Activated T-cell treated with anti-CD3 and anti-CD28 coated beads, Interleukin-2, amount 50 U/mL, for 24 hours (primary cell): ENCODE results near the gene C16orf54.
A peak's percentile ranks its signal among the peaks of the same experiment; 100 is the strongest.
"Not testable (repeated sequence)": the region's sequence is repeated elsewhere in the genome, so short reads cannot be mapped to it uniquely, and the experiment has no call there.

ENCODE experiments used
- DNase-seq: peaks from one replicate; pipeline ENCODE4 v3.0.0-alpha.2; 2020
- H3K27ac Mint-ChIP-seq: 2 replicates; pipeline ENCODE4 v1.8.0; 2020; ENCODE audit warnings: mild to moderate bottlenecking, mixed read lengths
- H3K27me3 Mint-ChIP-seq: 2 replicates; pipeline ENCODE4 v1.8.0; 2020; ENCODE audit warnings: mixed read lengths
- H3K36me3 Mint-ChIP-seq: 2 replicates; pipeline ENCODE4 v1.8.0; 2020; ENCODE audit warnings: low read depth, mixed read lengths
- H3K4me1 Mint-ChIP-seq: 2 replicates; pipeline ENCODE4 v1.8.0; 2020; ENCODE audit warnings: low read depth, mixed read lengths
- H3K4me3 Mint-ChIP-seq: 2 replicates; pipeline ENCODE4 v1.8.0; 2020; ENCODE audit warnings: mild to moderate bottlenecking, moderate library complexity, mixed read lengths
- H3K9me3 Mint-ChIP-seq: 2 replicates; pipeline ENCODE4 v1.8.0; 2020; ENCODE audit warnings: mixed read lengths

C16orf54 gene

DNA sequence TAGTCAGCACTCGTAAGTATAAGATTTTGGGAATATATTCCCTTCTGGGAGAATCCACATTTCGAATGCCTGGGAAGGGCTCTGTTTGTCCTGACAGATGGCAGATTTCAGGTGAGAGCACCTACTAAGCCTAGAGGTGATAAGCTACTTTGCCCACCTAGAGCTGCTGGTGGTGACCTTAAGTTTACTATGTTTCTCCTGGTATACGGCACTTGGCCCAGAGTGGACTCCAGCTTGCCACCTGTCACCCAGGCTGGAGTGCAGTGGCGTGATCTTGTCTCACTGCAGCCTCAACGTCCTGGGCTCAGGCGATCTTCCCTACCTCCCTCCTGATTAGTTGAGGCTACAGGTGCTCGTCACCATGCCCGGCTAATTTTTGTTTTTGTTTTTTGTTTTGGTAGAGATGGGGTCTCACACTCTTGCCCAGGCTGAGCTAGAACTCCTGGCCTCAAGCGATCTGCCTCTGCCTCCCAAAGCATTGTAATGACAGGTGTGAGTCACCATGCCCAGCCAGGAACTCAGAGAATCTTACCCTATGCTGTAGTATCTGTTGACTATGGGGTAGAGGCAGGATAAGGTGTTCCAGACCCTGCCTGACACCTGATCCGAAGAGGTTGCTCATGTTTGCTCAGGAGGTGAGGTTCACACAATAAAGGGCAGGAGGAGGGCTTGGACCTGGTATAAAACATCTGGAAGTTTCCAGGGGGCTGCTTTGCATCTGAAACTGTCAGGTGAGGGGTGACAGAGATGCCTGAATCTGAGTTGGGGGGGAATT, 32.0 kb upstream of the C16orf54 start, which contains the start of gene ZG16:
Gene ZG16 (plus strand): TSS at position 681 of the 775 bp plus-strand sequence. CDS start 1,011 bp downstream, outside the sequence.
- Mint-ChIP-seq H3K4me1 (peaks cover 7% of the 10 kb centered on the region), H3K4me3 (no peak within 1 kb of the TSS), H3K9me3 (no peaks in the 10 kb centered on the region), H3K27me3 (no peaks in the 10 kb centered on the region), H3K36me3 (no peaks in the 10 kb centered on the region), H3K27ac (peak within 1 kb of the TSS; percentile 48)
- no peak for DNase-seq

- no peak overlapping the region for H3K4me3 Mint-ChIP-seq
- DNase-seq = no peak
Observed at GRCh38 chr16:29775742-29776408, 30.1 kb upstream of the C16orf54 start.

DNA sequence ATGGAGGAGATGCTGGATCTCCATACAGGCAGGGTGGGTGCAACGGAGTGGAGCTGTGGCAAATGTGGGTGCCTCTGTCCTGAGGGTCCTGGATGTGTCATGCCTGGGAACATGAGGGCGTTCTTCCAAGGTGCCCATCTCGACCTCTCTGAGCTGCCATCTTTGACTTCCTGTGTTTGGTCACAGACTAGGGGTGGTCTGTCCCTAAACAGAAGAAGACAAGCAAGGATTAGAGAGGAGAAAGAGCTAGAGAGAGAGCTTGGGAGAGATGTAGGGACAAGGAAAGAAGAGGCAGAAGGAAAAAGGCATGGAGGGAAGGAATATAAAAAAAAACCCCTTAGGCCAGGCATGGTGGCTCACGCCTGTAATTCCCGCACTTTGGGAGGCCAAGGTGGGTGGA, 28.9 kb upstream of the C16orf54 start:
- H3K4me3 Mint-ChIP-seq = no peak overlapping the region
- no peaks in the 10 kb centered on the region for H3K9me3 Mint-ChIP-seq
- DNase-seq = no peak
- no peaks in the 10 kb centered on the region for H3K27me3 Mint-ChIP-seq
- no peak overlapping the region for H3K27ac Mint-ChIP-seq
- H3K36me3 Mint-ChIP-seq = no peaks in the 10 kb centered on the region
- H3K4me1 Mint-ChIP-seq = peaks cover 10% of the 10 kb centered on the region

More at GRCh38 chr16:29775742-29776408, 30.1 kb upstream of the C16orf54 start:
- Mint-ChIP-seq H3K27me3 (no peaks in the 10 kb centered on the region), H3K9me3 (no peaks in the 10 kb centered on the region), H3K4me1 (peaks cover 6% of the 10 kb centered on the region), H3K36me3 (no peaks in the 10 kb centered on the region), H3K27ac (no peak overlapping the region)

DNA sequence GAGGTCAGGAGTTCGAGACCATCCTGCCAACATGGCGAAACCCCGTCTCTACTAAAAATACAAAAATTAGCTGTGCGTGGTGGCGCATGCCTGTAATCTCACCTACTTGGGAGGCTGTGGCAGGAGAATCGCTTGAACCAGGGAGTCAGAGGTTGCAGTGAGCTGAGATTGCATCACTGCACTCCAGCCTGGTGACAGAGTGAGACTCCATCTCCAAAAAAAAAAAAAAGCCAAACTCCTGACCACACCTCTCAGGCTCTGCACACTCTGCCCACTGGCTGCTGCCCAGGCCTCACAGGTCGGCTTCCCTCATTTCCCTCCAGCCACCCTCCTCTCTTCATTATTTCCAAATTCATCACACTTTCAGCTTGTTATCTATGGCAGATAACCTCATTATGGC, 26.5 kb upstream of the C16orf54 start:
- not testable (repeated sequence) for H3K4me3 Mint-ChIP-seq, H3K27me3 Mint-ChIP-seq, H3K9me3 Mint-ChIP-seq, H3K36me3 Mint-ChIP-seq, H3K27ac Mint-ChIP-seq, DNase-seq
- H3K4me1 Mint-ChIP-seq = peaks cover 10% of the 10 kb centered on the region

GRCh38 chr16:29770250-29770929, 24.6 kb upstream of the C16orf54 start:
- H3K36me3 Mint-ChIP-seq = no peaks in the 10 kb centered on the region
- H3K4me1 Mint-ChIP-seq = peaks cover 7% of the 10 kb centered on the region
- H3K9me3 Mint-ChIP-seq = no peaks in the 10 kb centered on the region
- DNase-seq = no peak
- no peak overlapping the region for H3K27ac Mint-ChIP-seq
- no peaks in the 10 kb centered on the region for H3K27me3 Mint-ChIP-seq
- no peak overlapping the region for H3K4me3 Mint-ChIP-seq

- Mint-ChIP-seq H3K9me3 (no peaks in the 10 kb centered on the region), H3K27ac (no peak overlapping the region), H3K4me3 (no peak overlapping the region), H3K36me3 (no peaks in the 10 kb centered on the region), H3K27me3 (no peaks in the 10 kb centered on the region), H3K4me1 (peaks cover 7% of the 10 kb centered on the region)
- DNase-seq = no peak
Observed at GRCh38 chr16:29769507-29769906, 23.7 kb upstream of the C16orf54 start.

DNA sequence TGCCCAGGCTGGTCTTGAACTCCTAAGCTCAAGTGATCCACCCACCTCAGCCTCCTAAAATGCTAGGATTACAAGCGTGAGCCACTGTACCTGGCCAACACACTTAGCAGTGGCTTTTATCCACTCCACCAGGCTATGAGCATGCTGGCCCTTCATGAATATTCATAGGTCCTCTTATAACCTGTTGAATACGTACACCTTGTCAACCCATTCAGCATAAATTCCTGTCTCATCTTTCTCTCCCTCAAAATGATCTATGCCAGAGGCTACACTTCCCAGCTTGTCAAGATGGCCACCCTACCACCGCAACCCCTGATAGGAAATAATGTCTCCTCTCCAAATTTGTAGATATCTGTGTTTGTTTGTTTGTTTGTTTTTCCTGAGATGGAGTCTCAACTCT, 21.3 kb upstream of the C16orf54 start:
- H3K27ac Mint-ChIP-seq = no peak overlapping the region
- H3K36me3 Mint-ChIP-seq = no peaks in the 10 kb centered on the region
- no peaks in the 10 kb centered on the region for H3K9me3 Mint-ChIP-seq
- H3K4me1 Mint-ChIP-seq = peaks cover 7% of the 10 kb centered on the region
- H3K4me3 Mint-ChIP-seq = no peak overlapping the region
- no peak for DNase-seq
- no peaks in the 10 kb centered on the region for H3K27me3 Mint-ChIP-seq

DNA sequence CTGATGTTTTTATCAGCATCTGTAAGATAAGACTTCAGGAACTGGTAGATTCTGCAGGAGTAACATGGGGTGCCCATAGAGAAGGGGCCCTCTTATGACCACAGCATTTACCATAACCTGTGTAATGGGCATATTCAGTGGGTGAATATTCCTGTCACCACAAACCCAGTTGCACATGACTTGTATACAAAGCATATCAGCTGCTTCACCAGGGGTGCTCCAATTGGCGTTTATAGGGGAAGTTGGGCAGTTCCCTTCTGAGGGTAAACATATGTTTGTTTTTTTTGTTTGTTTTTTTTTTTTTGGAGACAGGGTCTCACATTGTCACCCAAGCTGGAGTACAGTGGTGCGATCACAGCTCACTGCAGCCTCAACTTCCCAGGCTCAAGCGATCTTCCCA, 20.8 kb upstream of the C16orf54 start:
- Mint-ChIP-seq H3K27ac (no peak overlapping the region), H3K27me3 (no peaks in the 10 kb centered on the region), H3K4me3 (no peak overlapping the region), H3K9me3 (no peaks in the 10 kb centered on the region), H3K36me3 (no peaks in the 10 kb centered on the region), H3K4me1 (peaks cover 7% of the 10 kb centered on the region)
- DNase-seq = no peak

GRCh38 chr16:29765167-29766032, 19.6 kb upstream of the C16orf54 start:
- Mint-ChIP-seq H3K27ac (no peak overlapping the region), H3K27me3 (no peaks in the 10 kb centered on the region), H3K36me3 (no peaks in the 10 kb centered on the region), H3K4me1 (peaks cover 4% of the 10 kb centered on the region), H3K4me3 (no peak overlapping the region), H3K9me3 (no peaks in the 10 kb centered on the region)
- no peak for DNase-seq

GRCh38 chr16:29763326-29763725, 17.5 kb upstream of the C16orf54 start:
- no peak for DNase-seq
- H3K9me3 Mint-ChIP-seq = no peaks in the 10 kb centered on the region
- no peaks in the 10 kb centered on the region for H3K27me3 Mint-ChIP-seq
- no peak overlapping the region for H3K4me3 Mint-ChIP-seq
- no peaks in the 10 kb centered on the region for H3K36me3 Mint-ChIP-seq
- H3K4me1 Mint-ChIP-seq = peaks cover 2% of the 10 kb centered on the region
- no peak overlapping the region for H3K27ac Mint-ChIP-seq

GRCh38 chr16:29761882-29762281, 16.1 kb upstream of the C16orf54 start:
- H3K36me3 Mint-ChIP-seq = no peaks in the 10 kb centered on the region
- no peak overlapping the region for H3K4me3 Mint-ChIP-seq
- H3K9me3 Mint-ChIP-seq = no peaks in the 10 kb centered on the region
- DNase-seq = no peak
- H3K4me1 Mint-ChIP-seq = peaks cover 9% of the 10 kb centered on the region
- H3K27ac Mint-ChIP-seq = no peak overlapping the region
- H3K27me3 Mint-ChIP-seq = no peaks in the 10 kb centered on the region

DNA sequence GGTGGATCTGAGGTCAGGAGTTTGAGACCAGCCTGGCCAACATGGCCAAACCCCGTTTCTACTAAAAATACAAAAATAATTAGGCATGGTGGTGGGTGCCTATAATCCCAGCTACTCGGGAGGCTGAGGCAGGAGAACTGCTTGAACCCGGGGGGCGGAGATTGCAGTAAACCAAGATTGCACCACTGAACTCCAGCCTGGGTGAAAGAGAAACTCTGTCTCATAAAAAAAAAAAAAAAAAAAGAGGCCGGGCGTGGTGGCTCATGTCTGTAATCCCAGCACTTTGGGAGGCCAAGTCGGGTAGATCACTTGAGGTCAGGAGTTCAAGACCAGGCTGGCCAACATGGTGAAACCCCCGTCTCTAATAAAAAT, 15.5 kb upstream of the C16orf54 start:
- H3K4me3 Mint-ChIP-seq = not testable (repeated sequence)

GRCh38 chr16:29760567-29761279, 14.9 kb upstream of the C16orf54 start:
- H3K4me1 Mint-ChIP-seq = peaks cover 15% of the 10 kb centered on the region
- H3K4me3 Mint-ChIP-seq = no peak overlapping the region
- H3K27ac Mint-ChIP-seq = no peak overlapping the region
- no peak for DNase-seq
- H3K9me3 Mint-ChIP-seq = no peaks in the 10 kb centered on the region
- no peaks in the 10 kb centered on the region for H3K36me3 Mint-ChIP-seq
- no peaks in the 10 kb centered on the region for H3K27me3 Mint-ChIP-seq

More for the DNA sequence above, 15.5 kb upstream of the C16orf54 start:
- peaks cover 15% of the 10 kb centered on the region for H3K4me1 Mint-ChIP-seq
- not testable (repeated sequence) for H3K9me3 Mint-ChIP-seq, DNase-seq, H3K27ac Mint-ChIP-seq, H3K36me3 Mint-ChIP-seq, H3K27me3 Mint-ChIP-seq
